ENCODE data around the gene B4GAT1.

B4GAT1 gene

GRCh38 chr11:66368484-66368883 is 21.1 kb upstream of the B4GAT1 start:
- Mint-ChIP-seq H3K4me3 (no peak overlapping the region), H3K36me3 (ENCODE audit: insufficient read depth) (no peaks in the 10 kb centered on the region), H3K27me3 (no peaks in the 10 kb centered on the region), H3K27ac (ENCODE audit: low read depth) (no peak overlapping the region), H3K4me1 (no peaks in the 10 kb centered on the region), H3K9me3 (no peaks in the 10 kb centered on the region)
- DNase-seq (ENCODE audit: low spot score in 2 of 2) = no peak
- ATAC-seq (replicated peaks; ENCODE audit: extremely low read depth, poor library complexity, severe bottlenecking) = no peak

DNA sequence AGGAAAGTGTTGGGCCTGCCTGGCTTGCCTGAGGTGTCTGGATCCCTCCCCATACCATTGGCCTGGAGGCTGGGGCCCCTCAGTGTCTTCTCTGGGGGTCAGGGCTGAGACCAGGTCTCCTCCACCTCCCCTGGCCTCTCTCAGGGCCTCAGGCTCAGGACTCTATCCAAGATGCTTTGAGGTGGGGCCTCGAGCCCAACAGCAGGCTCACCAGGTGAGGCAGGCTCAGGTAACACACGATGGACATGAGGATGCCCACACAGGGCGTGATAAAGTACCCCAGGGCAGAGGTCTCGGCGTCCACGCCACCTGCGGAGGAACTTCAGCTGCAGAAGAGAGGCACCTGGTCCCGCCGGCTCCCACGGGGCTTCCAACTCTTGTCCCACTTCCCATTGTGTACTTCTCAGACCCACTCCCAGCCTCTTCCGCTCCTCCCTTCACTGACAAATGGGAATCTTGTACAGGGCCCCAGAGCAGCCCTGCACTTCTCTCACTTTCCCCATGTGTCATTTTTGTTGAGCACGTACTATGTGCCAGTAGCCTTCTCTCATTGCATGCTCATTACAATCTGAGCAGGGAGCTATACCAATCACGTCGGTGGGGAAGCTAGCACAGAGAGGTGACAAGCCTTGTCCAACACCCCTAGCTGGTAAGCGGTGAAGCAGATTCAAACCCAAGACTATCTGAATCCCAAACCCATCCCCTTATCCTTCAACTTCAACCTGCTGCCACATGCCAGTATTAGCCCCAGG is 20.3 kb upstream of the B4GAT1 start:
- Mint-ChIP-seq H3K9me3 (no peaks in the 10 kb centered on the region), H3K36me3 (ENCODE audit: insufficient read depth) (no peaks in the 10 kb centered on the region), H3K4me1 (no peaks in the 10 kb centered on the region), H3K27me3 (no peaks in the 10 kb centered on the region), H3K27ac (ENCODE audit: low read depth) (no peak overlapping the region), H3K4me3 (no peak overlapping the region)
- ATAC-seq (replicated peaks; ENCODE audit: extremely low read depth, poor library complexity, severe bottlenecking) (no peak), DNase-seq (ENCODE audit: low spot score in 2 of 2) (no peak)

- no peak for DNase-seq (ENCODE audit: low spot score in 2 of 2)
- H3K4me1 Mint-ChIP-seq = no peaks in the 10 kb centered on the region
- no peaks in the 10 kb centered on the region for H3K9me3 Mint-ChIP-seq
- H3K4me3 Mint-ChIP-seq = no peak overlapping the region
- no peak for ATAC-seq (replicated peaks; ENCODE audit: extremely low read depth, poor library complexity, severe bottlenecking)
- H3K27ac Mint-ChIP-seq (ENCODE audit: low read depth) = no peak overlapping the region
- H3K36me3 Mint-ChIP-seq (ENCODE audit: insufficient read depth) = no peaks in the 10 kb centered on the region
- H3K27me3 Mint-ChIP-seq = no peaks in the 10 kb centered on the region
Observed at GRCh38 chr11:66366844-66367477, 19.5 kb upstream of the B4GAT1 start.

GRCh38 chr11:66365711-66366619 is 18.5 kb upstream of the B4GAT1 start:
- Mint-ChIP-seq H3K4me1 (no peaks in the 10 kb centered on the region), H3K4me3 (no peak overlapping the region), H3K27me3 (no peaks in the 10 kb centered on the region), H3K27ac (ENCODE audit: low read depth) (no peak overlapping the region), H3K36me3 (ENCODE audit: insufficient read depth) (peaks cover 1% of the 10 kb centered on the region), H3K9me3 (no peaks in the 10 kb centered on the region)
- ATAC-seq (replicated peaks; ENCODE audit: extremely low read depth, poor library complexity, severe bottlenecking) (no peak), DNase-seq (ENCODE audit: low spot score in 2 of 2) (no peak)

- peaks cover 1% of the 10 kb centered on the region for H3K36me3 Mint-ChIP-seq (ENCODE audit: insufficient read depth)
Observed at GRCh38 chr11:66365166-66365565, 17.7 kb upstream of the B4GAT1 start.

DNA sequence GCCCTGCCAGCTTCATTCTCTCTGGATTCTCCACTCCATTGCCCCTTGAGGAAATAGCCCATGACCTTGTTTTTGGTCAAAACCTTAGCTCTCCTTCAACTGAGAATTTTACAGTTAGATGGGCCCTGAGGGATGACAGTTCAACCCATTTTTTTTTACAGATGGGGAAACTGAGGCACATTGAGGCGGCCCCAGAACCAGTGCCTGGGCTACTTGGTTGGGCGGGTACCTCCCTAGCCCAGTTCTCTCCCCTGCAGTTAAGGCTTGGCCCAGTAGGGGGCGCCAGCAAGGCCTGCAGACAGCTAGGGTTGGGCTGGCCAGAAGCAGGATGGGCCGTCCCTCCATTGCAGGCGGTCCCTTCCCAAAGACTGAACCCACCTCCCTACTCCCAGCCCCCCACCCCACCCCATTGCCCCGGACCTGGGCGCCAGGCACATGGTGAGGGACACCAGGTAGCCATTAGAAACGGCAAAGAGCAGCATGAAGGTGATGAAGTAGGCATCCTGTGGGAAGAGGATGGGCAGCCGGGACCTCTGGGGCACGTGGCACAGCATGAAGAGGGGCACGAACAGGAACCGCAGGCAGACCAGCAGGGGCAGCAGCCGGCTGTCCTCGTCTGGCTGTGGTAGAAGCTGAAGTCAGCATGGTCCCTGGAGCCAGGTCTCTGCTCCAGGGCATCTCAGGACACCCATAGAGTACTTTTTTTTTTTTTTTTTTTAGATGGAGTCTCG is 16.5 kb upstream of the B4GAT1 start:
- no peaks in the 10 kb centered on the region for H3K27me3 Mint-ChIP-seq
- H3K4me3 Mint-ChIP-seq = no peak overlapping the region
- H3K27ac Mint-ChIP-seq (ENCODE audit: low read depth) = no peak overlapping the region
- H3K36me3 Mint-ChIP-seq (ENCODE audit: insufficient read depth) = peaks cover 4% of the 10 kb centered on the region
- H3K4me1 Mint-ChIP-seq = no peaks in the 10 kb centered on the region
- DNase-seq (ENCODE audit: low spot score in 2 of 2) (peak in 1 of 2 donors; percentile 56), ATAC-seq (replicated peaks; ENCODE audit: extremely low read depth, poor library complexity, severe bottlenecking) (peak; percentile 32)
- H3K9me3 Mint-ChIP-seq = no peaks in the 10 kb centered on the region

More at GRCh38 chr11:66365166-66365565, 17.7 kb upstream of the B4GAT1 start:
- Mint-ChIP-seq H3K27ac (ENCODE audit: low read depth) (no peak overlapping the region), H3K9me3 (no peaks in the 10 kb centered on the region), H3K4me3 (no peak overlapping the region), H3K4me1 (no peaks in the 10 kb centered on the region), H3K27me3 (no peaks in the 10 kb centered on the region)
- no peak for DNase-seq (ENCODE audit: low spot score in 2 of 2)
- ATAC-seq (replicated peaks; ENCODE audit: extremely low read depth, poor library complexity, severe bottlenecking) = no peak

GRCh38 chr11:66363187-66363601 is 15.8 kb upstream of the B4GAT1 start:
- H3K36me3 Mint-ChIP-seq (ENCODE audit: insufficient read depth) = peaks cover 4% of the 10 kb centered on the region
- no peak overlapping the region for H3K4me3 Mint-ChIP-seq
- H3K9me3 Mint-ChIP-seq = no peaks in the 10 kb centered on the region
- DNase-seq (ENCODE audit: low spot score in 2 of 2) (no peak), ATAC-seq (replicated peaks; ENCODE audit: extremely low read depth, poor library complexity, severe bottlenecking) (no peak)
- no peak overlapping the region for H3K27ac Mint-ChIP-seq (ENCODE audit: low read depth)
- no peaks in the 10 kb centered on the region for H3K4me1 Mint-ChIP-seq
- no peaks in the 10 kb centered on the region for H3K27me3 Mint-ChIP-seq

GRCh38 chr11:66362481-66363147 is 15.2 kb upstream of the B4GAT1 start:
- no peak for ATAC-seq (replicated peaks; ENCODE audit: extremely low read depth, poor library complexity, severe bottlenecking)
- Mint-ChIP-seq H3K4me1 (no peaks in the 10 kb centered on the region), H3K9me3 (no peaks in the 10 kb centered on the region), H3K27me3 (no peaks in the 10 kb centered on the region), H3K36me3 (ENCODE audit: insufficient read depth) (peaks cover 4% of the 10 kb centered on the region), H3K4me3 (no peak overlapping the region), H3K27ac (ENCODE audit: low read depth) (no peak overlapping the region)
- no peak for DNase-seq (ENCODE audit: low spot score in 2 of 2)

GRCh38 chr11:66361502-66361941 is 14.1 kb upstream of the B4GAT1 start:
- ATAC-seq (replicated peaks; ENCODE audit: extremely low read depth, poor library complexity, severe bottlenecking) = no peak
- Mint-ChIP-seq H3K4me1 (no peaks in the 10 kb centered on the region), H3K9me3 (no peaks in the 10 kb centered on the region), H3K36me3 (ENCODE audit: insufficient read depth) (peaks cover 4% of the 10 kb centered on the region), H3K27me3 (no peaks in the 10 kb centered on the region), H3K27ac (ENCODE audit: low read depth) (no peak overlapping the region), H3K4me3 (no peak overlapping the region)
- no peak for DNase-seq (ENCODE audit: low spot score in 2 of 2)

DNA sequence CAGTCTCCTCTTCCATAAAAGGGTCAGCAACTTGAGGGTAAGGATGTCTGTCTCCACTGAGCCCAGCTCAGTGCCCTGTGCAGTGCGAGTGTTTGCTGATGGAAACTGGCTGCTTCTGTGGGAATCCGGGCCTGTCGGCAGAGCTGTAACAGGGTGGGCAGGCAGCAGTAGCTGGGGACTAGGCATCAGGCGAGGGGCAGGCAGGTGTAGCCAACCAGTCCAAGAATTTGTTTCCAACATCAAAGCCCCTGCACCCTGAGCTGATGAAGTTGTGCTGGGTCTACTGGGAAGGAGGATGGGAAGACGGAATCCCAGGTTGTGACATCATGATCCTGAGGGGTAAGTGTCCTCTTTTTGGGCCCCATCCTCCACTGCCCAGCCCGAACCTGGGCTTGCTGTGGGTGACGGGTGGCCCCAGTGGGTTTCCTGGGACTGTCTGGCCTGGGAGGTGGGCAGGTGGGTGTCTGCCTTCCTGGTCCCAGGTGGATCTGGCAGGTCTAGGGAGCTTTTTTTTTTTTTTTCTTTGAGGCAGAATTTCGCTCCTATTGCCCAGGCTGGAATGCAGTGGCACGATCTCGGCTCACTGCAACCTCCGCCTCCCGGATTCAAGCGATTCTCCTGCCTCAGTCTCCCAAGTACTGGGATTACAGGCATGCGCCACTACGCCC is 13.1 kb upstream of the B4GAT1 start:
- Mint-ChIP-seq H3K4me1 (no peaks in the 10 kb centered on the region), H3K36me3 (ENCODE audit: insufficient read depth) (peaks cover 4% of the 10 kb centered on the region), H3K27ac (ENCODE audit: low read depth) (no peak overlapping the region), H3K27me3 (no peaks in the 10 kb centered on the region), H3K4me3 (no peak overlapping the region), H3K9me3 (no peaks in the 10 kb centered on the region)
- ATAC-seq (replicated peaks; ENCODE audit: extremely low read depth, poor library complexity, severe bottlenecking) (no peak), DNase-seq (ENCODE audit: low spot score in 2 of 2) (no peak)

GRCh38 chr11:66359662-66360087 is 12.2 kb upstream of the B4GAT1 start:
- DNase-seq (ENCODE audit: low spot score in 2 of 2) (no peak), ATAC-seq (replicated peaks; ENCODE audit: extremely low read depth, poor library complexity, severe bottlenecking) (no peak)
- H3K36me3 Mint-ChIP-seq (ENCODE audit: insufficient read depth) = peaks cover 8% of the 10 kb centered on the region
- no peak overlapping the region for H3K4me3 Mint-ChIP-seq
- no peak overlapping the region for H3K27ac Mint-ChIP-seq (ENCODE audit: low read depth)
- H3K9me3 Mint-ChIP-seq = no peaks in the 10 kb centered on the region
- no peaks in the 10 kb centered on the region for H3K4me1 Mint-ChIP-seq
- no peaks in the 10 kb centered on the region for H3K27me3 Mint-ChIP-seq

Measured in central memory CD8-positive, alpha-beta T cell (primary cell).